ENCODE data around the gene BCAS3.

Gene BCAS3

GRCh38 chr17:61330174-61331150 lies 652.8 kb downstream of the BCAS3 start:
- no peak for DNase-seq

DNA sequence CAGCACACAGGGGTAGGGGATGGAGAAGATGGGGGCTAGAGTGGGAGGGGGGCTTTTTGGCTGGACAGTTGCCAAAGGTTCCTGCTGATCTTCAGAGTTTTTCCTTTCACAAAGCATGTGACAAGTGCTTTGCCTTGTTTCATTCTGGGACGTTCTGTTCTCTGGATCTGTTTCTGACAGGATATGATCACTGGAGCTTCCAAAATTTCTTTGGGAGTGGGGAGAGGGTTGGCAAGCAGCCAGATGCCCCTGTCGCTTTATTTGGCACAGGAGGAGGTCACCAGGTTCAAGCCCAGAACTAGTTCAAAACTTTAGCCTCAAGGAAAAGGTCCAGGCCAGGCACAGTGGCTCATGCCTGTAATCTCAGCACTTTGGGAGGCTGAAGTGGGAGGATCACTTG lies 653.5 kb downstream of the BCAS3 start:
- DNase-seq, result no peak

DNA sequence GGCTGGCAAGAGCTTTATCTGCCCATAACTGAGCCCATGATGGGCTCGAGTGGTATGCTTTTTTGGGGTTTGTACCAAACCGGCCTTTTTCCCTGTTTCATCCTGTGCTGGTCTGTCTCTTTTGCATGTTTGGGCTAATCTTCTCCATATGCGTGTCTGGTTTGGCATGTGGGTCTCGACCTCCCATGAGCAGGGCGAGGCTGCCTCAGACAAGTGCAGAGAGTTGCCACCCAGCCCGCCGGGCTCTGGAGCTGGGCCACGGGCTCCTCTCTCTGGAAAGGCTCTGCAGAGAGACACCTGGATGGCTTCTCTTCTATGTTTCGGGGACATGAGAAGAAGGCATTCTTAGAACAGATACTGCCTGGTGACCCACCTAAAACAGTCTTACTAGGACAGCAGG lies 654.2 kb downstream of the BCAS3 start:
- DNase-seq, result no peak

- no peak for DNase-seq
Observed at GRCh38 chr17:61333136-61333535, 655.5 kb downstream of the BCAS3 start.

GRCh38 chr17:61334673-61335072 lies 657.0 kb downstream of the BCAS3 start:
- no peak for DNase-seq

DNA sequence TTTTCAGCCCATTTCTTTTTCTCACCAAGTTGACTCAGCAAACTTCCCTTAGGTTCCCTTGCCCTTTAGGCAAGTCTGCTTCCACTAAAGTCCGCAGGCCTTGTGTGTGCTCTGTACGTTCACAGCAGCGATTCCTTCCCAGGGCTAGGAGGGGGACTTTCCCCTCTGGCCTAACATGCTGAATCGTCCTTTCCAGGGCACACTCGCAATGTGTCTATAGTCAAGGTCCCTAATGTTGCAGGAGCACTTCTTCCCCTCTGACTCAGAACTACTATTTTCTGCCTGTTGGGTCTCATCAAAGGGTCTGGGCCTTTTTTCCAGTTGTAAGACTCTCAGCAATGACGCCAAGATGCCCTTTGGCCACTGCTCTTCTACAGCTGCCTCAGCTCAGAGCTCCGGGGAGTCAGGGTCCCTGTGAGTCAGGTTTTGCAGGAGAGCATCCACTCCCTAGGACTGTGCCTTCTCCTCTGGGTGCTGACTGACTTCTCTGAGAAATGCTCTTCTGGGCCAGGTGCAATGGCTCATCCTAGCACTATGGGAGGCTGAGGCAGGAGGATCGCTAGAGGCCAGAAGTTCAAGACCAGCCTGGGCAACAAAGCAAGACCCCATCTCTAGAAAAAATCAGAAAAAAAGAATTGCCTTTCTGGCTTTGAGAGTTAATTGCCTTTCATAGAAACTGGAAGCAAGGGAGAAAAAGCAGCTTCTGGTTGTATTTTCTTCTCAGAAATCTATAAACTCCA lies 657.6 kb downstream of the BCAS3 start:
- DNase-seq, result no peak

DNA sequence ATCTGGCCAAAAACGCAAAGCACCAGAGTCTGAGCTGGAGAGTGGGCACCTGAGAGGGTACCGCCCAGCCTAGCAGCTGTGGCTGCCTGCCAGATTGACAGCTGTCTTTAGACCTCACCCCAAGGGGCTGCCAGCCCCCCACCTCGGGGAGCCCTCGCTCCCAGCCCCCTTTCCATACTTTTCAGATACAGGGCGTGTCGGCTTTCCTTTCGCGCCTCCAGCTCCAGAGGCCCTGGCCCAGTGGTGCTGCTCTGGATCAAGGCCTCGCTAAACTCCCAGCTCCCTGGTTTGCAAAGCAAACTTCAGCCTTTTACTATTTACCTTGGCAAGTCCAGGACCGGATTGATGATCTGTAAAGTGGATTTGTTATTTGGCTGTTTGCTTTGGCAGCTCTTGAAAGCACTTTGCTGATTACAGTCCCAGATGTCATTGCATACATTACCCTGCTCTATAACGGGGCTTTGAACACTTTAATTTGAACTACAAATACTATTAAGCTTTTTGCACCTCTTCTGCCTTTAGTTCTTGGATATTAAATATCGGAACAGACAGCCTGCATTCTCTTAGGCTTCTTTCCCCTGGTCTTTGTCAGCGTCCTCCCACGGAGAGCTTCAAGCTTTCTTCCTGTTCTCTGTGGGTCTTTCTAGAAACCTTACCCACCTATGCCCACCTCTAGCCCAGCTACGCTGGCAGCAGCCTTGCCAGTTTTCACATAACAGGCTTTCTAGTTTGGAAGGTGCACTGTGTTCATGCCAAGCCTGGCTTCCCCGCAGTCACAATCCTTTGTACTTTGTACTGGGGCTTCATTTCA lies 658.4 kb downstream of the BCAS3 start:
- no peak for DNase-seq

- no peak for DNase-seq
Observed at GRCh38 chr17:61337290-61337689, 659.6 kb downstream of the BCAS3 start.

- DNase-seq, result no peak
Observed at GRCh38 chr17:61338000-61338798, 660.5 kb downstream of the BCAS3 start.

DNA sequence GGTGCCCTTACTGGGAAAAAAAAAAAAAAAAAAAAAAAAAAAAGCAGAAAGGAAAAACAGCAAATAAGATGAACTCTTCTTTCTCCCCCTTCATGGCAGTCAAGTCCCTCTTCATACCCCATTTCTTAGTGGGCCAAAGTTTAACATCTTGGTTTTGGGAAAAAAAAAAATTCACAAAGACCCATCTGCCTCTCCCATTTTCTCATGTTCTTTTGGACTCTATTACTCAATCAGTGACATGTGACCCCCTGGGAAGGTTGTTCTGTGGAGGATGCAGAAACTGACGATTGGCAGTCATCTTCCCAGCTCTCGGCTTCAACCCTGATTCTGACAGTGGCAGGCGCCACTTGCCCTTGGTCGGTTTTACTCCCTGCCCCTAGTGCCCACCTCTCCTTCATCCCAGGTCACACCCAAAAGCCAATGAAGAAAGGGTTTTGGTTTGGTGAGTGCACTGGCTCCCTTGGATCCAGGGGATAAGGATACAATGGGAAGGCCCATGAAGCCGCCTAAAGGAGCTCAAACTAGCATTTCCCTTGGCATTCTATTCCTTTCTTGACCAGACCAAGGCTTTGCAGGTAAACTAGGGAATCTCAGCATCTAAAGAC lies 661.3 kb downstream of the BCAS3 start:
- no peak for DNase-seq

- DNase-seq, result no peak
Observed at GRCh38 chr17:61340431-61341209, 663.0 kb downstream of the BCAS3 start.

GRCh38 chr17:61343576-61343975 lies 665.9 kb downstream of the BCAS3 start:
- DNase-seq, result no peak

- DNase-seq, result no peak
Observed at GRCh38 chr17:61345061-61345460, 667.4 kb downstream of the BCAS3 start.

DNA sequence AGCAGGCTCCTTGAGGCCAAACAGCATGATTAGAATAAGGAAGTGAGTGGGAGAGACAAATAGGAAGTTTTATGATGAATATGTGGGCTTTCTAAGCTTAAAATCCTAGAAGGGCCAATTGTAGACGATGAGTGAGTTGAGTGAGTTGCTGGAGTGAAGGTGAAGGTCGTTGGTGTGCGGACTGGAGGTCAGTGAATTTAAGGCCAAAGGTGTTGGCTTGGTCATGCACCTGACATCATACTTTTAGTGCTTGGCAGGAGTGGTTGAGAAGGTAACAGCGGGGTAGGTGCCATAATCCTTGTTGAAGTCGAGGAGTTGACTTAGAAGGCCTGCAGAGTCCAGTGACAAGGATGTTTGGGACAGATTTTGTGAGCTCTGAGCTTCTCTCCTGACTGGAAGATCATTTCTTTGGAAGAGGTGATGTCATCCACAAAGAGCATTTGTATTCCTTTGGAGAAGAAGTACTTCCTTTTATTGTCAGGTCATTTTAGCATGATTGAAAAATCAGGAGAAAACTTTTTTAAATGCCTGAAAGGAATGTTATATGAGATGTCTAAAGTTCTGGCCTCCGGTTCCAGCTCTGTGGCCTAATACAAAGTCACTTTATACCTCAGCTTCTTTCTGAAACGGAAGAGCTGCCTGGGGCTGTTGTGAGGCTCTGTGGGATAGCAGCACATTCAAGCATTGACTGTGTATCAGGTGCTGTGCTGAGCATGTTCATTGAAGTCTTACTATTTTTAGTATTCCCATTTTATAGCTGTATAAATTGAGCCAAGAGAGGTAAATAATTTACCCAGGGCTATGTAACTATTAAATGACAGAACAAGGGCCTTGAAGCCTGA lies 668.4 kb downstream of the BCAS3 start:
- no peak for DNase-seq

DNA sequence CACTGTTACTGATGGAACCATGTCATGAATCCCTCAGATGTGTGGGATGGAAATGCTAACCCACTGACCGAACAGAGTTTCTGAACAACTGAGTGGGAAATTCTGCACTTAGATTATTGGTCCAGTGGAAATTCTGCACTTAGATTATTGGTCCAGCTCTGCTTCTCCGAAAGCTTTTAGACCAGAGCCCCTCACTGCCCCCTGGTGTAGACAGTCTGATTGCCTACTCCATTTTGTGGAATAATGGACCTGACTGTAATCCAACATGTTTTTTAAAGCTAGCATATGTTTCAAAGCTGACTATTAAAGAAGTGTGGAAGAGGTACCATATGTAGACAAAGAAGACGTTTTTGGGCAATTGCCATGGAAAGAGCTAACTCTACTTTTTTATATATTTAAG lies 671.7 kb downstream of the BCAS3 start:
- peak; percentile 2 for DNase-seq

GRCh38 chr17:61351745-61352407 lies 674.2 kb downstream of the BCAS3 start:
- DNase-seq, result no peak

- DNase-seq, result no peak
Observed at GRCh38 chr17:61352408-61352770, 674.7 kb downstream of the BCAS3 start.

DNA sequence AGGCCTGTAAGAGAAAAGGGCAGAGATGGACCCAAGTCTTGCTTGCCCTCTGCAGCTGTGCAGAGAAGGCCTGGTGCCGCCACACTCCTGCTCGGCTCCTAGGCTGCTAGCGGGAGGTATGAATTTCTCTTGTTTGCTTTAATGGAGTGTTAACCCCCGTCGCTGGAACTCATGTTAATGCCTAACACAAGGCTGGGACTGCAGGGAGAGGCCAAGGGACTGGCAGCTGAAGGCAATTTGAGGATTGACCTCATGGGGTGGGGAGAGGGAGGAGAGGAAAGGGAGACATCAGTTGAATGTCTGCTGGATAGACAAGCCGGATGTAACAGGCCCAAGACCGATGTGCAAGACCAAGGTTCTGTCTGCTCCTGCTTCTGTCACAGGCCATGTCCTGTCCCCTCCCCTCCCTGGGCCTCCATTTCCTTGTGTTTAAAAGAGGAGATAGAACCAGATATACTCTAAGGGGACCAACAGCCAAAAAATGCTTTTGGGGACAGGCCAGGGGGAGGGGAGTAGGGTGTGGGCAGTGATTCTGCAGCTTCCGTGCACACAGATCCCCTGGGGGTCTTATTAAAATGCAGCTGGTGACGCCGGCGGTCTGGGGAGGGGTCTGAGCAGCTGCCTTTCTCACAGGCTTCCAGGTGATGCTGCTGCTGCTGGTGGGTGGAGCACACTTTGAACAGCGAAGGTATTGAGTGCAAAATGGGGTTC lies 675.3 kb downstream of the BCAS3 start:
- no peak for DNase-seq

DNA sequence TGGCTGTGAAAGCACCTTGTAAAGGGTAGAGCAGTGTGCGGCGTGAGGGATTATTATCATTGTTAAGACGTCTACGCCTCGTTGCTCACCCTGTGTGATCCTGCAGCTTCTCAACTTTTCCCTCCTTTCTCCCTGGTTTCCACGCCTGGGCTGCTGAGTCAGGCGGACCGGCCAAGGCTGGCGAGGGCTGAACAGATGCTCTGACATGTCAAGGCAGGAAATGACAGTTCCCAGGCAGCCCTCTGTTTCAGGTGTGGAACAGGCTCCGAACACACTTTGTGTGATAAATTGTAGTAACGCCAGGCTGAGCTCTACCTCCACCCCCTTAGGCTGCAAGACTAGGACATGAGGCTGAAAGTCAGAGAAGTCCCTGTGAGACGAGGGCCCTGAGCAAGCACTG lies 676.0 kb downstream of the BCAS3 start:
- no peak for DNase-seq
